NB4 (cell line): ENCODE results near the gene KDM5B.

ENCODE experiments used
- CTCF ChIP-seq: IDR thresholded peaks from one replicate; pipeline ENCODE4 v1.5.1; 2012; ENCODE audit warnings: low read depth, low read length
- POLR2A ChIP-seq: IDR thresholded peaks from 2 replicates; pipeline ENCODE4 v1.6.1; 2011; ENCODE audit warnings: mild to moderate bottlenecking; ENCODE audit not compliant: insufficient read length; ENCODE audit errors: extremely low read depth

GRCh38 chr1:202848191-202848542 is 39.9 kb upstream of the KDM5B start:
- TF ChIP-seq CTCF (no peak), POLR2A (no peak)
